ENCODE data around the gene GABBR2. TPM values are rescaled to one million over a fixed set of nuclear protein-coding genes. Genes with fewer than 3 reads are reported as not detected.
"Not testable (repeated sequence)": the region's sequence is repeated elsewhere in the genome, so short reads cannot be mapped to it uniquely, and the experiment has no call there.

Gene GABBR2
- total RNA-seq, 2 experiments from 2014 or later = not detected

DNA sequence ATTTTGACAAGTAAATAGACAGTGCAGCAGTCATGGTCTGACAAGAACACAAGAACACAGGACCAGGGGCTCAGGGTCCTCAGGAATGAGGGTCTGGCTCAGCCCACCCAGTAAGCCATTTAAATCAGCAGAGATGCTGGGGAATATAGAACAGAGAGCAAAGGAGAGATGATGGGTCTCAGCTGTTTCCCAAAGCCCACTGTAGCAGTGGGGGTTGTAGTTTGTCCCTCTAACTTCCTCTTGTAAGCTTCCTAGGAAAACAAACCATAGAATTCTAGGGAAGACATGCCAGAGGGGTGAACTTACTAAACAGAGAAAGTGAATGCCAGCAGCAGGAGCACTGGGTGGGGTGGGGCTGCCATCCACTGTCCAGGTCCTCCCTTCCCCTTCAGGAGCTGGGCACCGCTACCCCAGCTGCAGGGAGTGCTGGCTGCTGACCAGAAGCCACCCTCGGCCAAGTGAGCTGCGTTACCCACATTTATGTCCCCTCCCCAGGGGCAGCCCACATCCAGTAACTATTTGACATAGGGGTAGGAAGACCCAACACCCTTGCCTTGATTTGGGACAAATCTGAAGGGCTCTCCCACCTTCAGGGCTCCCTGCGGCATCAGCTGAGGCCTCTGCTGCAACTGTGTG, 41.6 kb downstream of the GABBR2 start:
- Mint-ChIP-seq H3K4me3 (no peak overlapping the region), H3K36me3 (ENCODE audit: low read depth) (no peaks in the 10 kb centered on the region), H3K9me3 (ENCODE audit: low read depth) (no peaks in the 10 kb centered on the region), H3K27ac (no peak overlapping the region), H3K27me3 (peaks cover 8% of the 10 kb centered on the region), H3K4me1 (no peaks in the 10 kb centered on the region)
- ChIA-PET POLR2A (no interaction called here), CTCF (interaction anchor here (0.6 kb wide), 1 partner anchor 197 kb away, joined by 3 read pairs; no protein-coding TSS in a partner anchor)
- intact Hi-C loops (cut with DNase I, micrococcal nuclease) = no loop called here
- no peak for ATAC-seq
- no peak for DNase-seq

GRCh38 chr9:98665501-98665900, 43.2 kb downstream of the GABBR2 start:
- CTCF ChIA-PET = no interaction called here
- POLR2A ChIA-PET = no interaction called here
- H3K36me3 Mint-ChIP-seq (ENCODE audit: low read depth) = no peaks in the 10 kb centered on the region
- intact Hi-C loops (cut with DNase I, micrococcal nuclease) = no loop called here
- no peaks in the 10 kb centered on the region for H3K4me1 Mint-ChIP-seq
- DNase-seq = no peak
- H3K27ac Mint-ChIP-seq = no peak overlapping the region
- no peaks in the 10 kb centered on the region for H3K9me3 Mint-ChIP-seq (ENCODE audit: low read depth)
- peaks cover 8% of the 10 kb centered on the region for H3K27me3 Mint-ChIP-seq
- ATAC-seq = no peak
- H3K4me3 Mint-ChIP-seq = no peak overlapping the region

- Mint-ChIP-seq H3K4me1 (no peaks in the 10 kb centered on the region), H3K36me3 (ENCODE audit: low read depth) (no peaks in the 10 kb centered on the region), H3K27ac (no peak overlapping the region), H3K4me3 (no peak overlapping the region), H3K27me3 (peaks cover 4% of the 10 kb centered on the region), H3K9me3 (ENCODE audit: low read depth) (no peaks in the 10 kb centered on the region)
- ATAC-seq (no peak), DNase-seq (no peak)
- CTCF ChIA-PET = no interaction called here
- intact Hi-C loops (cut with DNase I, micrococcal nuclease) = no loop called here
- POLR2A ChIA-PET = no interaction called here
Observed at GRCh38 chr9:98660541-98660940, 48.2 kb downstream of the GABBR2 start.

GRCh38 chr9:98658951-98659351, 49.8 kb downstream of the GABBR2 start:
- intact Hi-C loops (cut with DNase I, micrococcal nuclease) = no loop called here
- Mint-ChIP-seq H3K27ac (no peak overlapping the region), H3K4me3 (no peak overlapping the region), H3K27me3 (peaks cover 3% of the 10 kb centered on the region), H3K9me3 (ENCODE audit: low read depth) (no peaks in the 10 kb centered on the region), H3K36me3 (ENCODE audit: low read depth) (no peaks in the 10 kb centered on the region), H3K4me1 (no peaks in the 10 kb centered on the region)
- ATAC-seq = no peak
- no peak for DNase-seq
- CTCF ChIA-PET = no interaction called here
- POLR2A ChIA-PET = no interaction called here

- no peak overlapping the region for H3K27ac Mint-ChIP-seq
- intact Hi-C loops (cut with DNase I, micrococcal nuclease) = no loop called here
- no peak overlapping the region for H3K4me3 Mint-ChIP-seq
- ATAC-seq (no peak), DNase-seq (no peak)
- no peaks in the 10 kb centered on the region for H3K9me3 Mint-ChIP-seq (ENCODE audit: low read depth)
- H3K4me1 Mint-ChIP-seq = no peaks in the 10 kb centered on the region
- ChIA-PET CTCF (interaction anchor here (0.7 kb wide), 1 partner anchor 1631 kb away, joined by 4 read pairs; no protein-coding TSS in a partner anchor), POLR2A (no interaction called here)
- H3K36me3 Mint-ChIP-seq (ENCODE audit: low read depth) = no peaks in the 10 kb centered on the region
- peaks cover 3% of the 10 kb centered on the region for H3K27me3 Mint-ChIP-seq
Observed at GRCh38 chr9:98657897-98658296, 50.8 kb downstream of the GABBR2 start.

DNA sequence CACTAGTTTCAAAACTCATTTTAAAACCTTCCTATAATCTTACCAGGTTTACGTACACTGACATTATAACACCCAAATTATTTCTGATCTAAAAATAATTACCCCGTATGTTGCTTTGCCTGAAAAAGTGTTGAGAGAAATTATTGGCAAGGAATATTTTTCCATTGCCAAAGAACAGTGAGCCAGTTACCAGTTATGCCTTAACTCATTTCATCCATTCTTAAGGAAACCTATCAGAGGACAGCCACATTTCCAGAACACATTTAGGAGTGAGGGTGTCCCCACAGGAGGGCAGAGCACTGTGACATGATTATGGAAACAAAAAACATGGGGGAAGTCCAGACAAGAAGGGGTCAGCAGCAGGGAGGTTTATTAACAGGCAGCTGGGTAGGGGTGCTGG, 52.2 kb downstream of the GABBR2 start:
- no peak for ATAC-seq
- peaks cover 5% of the 10 kb centered on the region for H3K27me3 Mint-ChIP-seq

DNA sequence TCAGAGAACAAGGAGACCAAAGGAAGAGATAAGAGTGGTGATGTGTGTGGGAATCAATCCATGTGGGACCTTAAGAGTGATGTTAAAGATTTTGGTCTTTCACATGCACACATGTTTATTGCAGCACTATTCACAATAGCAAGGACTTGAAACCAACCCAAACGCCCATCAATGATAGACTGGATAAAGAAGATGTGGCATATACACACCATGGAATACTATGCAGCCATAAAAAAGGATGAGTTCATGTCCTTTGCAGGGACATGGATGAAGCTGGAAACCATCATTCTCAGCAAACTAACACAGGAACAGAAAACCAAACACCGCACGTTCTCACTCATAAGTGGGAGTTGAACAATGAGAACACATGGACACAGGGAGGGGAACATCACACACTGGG, 53.3 kb downstream of the GABBR2 start:
- DNase-seq; H3K27me3 Mint-ChIP-seq; H3K9me3 Mint-ChIP-seq (ENCODE audit: low read depth); CTCF ChIA-PET; ATAC-seq; intact Hi-C loops (cut with DNase I, micrococcal nuclease); H3K27ac Mint-ChIP-seq; H3K36me3 Mint-ChIP-seq (ENCODE audit: low read depth); H3K4me3 Mint-ChIP-seq; H3K4me1 Mint-ChIP-seq: not testable (repeated sequence)
- POLR2A ChIA-PET = interaction anchor here (0.5 kb wide), 1 partner anchor 1182 kb away, joined by 3 read pairs; no protein-coding TSS in a partner anchor

More for the DNA sequence above, 52.2 kb downstream of the GABBR2 start:
- intact Hi-C loops (cut with DNase I, micrococcal nuclease) = no loop called here
- CTCF ChIA-PET = no interaction called here
- Mint-ChIP-seq H3K4me1 (no peaks in the 10 kb centered on the region), H3K36me3 (ENCODE audit: low read depth) (no peaks in the 10 kb centered on the region), H3K4me3 (no peak overlapping the region), H3K27ac (no peak overlapping the region), H3K9me3 (ENCODE audit: low read depth) (no peaks in the 10 kb centered on the region)
- DNase-seq = no peak
- POLR2A ChIA-PET = no interaction called here

DNA sequence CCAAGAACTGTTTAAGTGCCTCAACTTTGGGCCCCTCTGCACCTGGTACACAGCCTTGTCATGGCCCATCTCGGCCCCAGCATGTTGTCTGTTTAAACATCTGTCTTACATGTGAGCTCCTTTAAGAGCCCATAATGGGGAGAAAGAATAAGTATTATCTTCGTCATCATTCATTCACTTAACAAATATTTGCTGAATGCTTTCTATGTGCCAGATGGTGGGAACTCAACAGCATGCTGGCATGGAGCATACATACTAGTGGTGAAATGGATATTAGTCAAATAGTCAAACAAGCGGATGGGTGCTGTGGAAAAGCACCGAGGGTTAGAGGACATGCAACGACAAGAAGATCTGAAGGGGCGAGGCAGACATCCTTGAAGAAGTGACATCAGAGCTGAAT, 54.5 kb downstream of the GABBR2 start:
- Mint-ChIP-seq H3K9me3 (ENCODE audit: low read depth) (no peaks in the 10 kb centered on the region), H3K36me3 (ENCODE audit: low read depth) (no peaks in the 10 kb centered on the region), H3K27ac (no peak overlapping the region), H3K4me1 (no peaks in the 10 kb centered on the region), H3K27me3 (peaks cover 11% of the 10 kb centered on the region), H3K4me3 (no peak overlapping the region)
- ATAC-seq (no peak), DNase-seq (no peak)
- ChIA-PET POLR2A (no interaction called here), CTCF (no interaction called here)
- intact Hi-C loops (cut with DNase I, micrococcal nuclease) = no loop called here

DNA sequence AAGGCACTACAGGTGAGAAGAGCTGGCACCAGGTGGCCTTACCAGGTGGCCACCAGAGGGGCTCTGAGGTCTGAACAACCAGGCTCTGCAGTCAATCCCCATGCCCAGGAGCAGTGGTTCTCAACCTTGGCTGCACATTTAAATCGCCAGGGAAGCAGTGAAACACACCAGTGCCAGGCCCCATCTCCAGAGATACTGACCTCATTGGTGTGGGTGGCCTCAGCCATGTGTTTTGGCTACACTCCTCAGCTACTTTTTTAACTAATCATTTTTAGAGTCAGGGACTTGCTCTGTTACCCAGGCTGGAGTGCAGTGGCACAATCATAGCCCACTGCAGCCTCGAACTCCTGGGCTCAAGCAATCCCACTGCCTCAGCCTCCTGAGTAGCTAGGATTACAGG, 56.0 kb downstream of the GABBR2 start:
- Mint-ChIP-seq H3K27me3 (peaks cover 14% of the 10 kb centered on the region), H3K9me3 (ENCODE audit: low read depth) (no peaks in the 10 kb centered on the region), H3K27ac (no peak overlapping the region), H3K4me1 (no peaks in the 10 kb centered on the region), H3K36me3 (ENCODE audit: low read depth) (no peaks in the 10 kb centered on the region), H3K4me3 (no peak overlapping the region)
- ChIA-PET POLR2A (no interaction called here), CTCF (no interaction called here)
- intact Hi-C loops (cut with DNase I, micrococcal nuclease) = no loop called here
- ATAC-seq = no peak
- no peak for DNase-seq

DNA sequence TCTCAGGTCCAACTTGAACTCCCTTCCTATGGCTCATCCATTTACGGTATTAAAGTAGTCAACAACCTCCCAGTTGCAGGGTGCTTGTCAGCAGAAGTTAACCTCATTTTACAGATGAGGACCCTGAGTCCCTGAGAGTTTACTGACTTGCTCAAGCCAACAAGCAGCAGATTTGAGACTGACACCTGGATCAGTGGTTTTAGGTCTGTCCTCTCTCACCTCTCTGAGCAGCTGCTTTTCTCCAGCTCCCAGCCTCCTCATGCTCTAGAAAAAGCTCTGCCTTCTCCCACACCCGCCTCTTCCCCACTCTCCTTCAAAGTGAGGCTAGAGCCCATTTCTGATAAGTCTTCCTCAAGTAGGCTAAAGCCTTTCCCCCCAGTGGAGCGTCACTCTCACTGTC, 56.4 kb downstream of the GABBR2 start:
- Mint-ChIP-seq H3K4me1 (no peaks in the 10 kb centered on the region), H3K4me3 (no peak overlapping the region), H3K27ac (no peak overlapping the region), H3K27me3 (peaks cover 14% of the 10 kb centered on the region), H3K36me3 (ENCODE audit: low read depth) (no peaks in the 10 kb centered on the region), H3K9me3 (ENCODE audit: low read depth) (no peaks in the 10 kb centered on the region)
- CTCF ChIA-PET = interaction anchor here (1.1 kb wide), 1 partner anchor 54 kb away, joined by 3 read pairs; no protein-coding TSS in a partner anchor
- intact Hi-C loops (cut with DNase I, micrococcal nuclease) = no loop called here
- DNase-seq (no peak), ATAC-seq (no peak)
- POLR2A ChIA-PET = no interaction called here

GRCh38 chr9:98647236-98647635, 61.5 kb downstream of the GABBR2 start:
- ATAC-seq (no peak), DNase-seq (no peak)
- no peaks in the 10 kb centered on the region for H3K9me3 Mint-ChIP-seq (ENCODE audit: low read depth)
- H3K27ac Mint-ChIP-seq = no peak overlapping the region
- no peak overlapping the region for H3K4me3 Mint-ChIP-seq
- ChIA-PET POLR2A (no interaction called here), CTCF (interaction anchor here (0.7 kb wide), 1 partner anchor 31 kb away, joined by 3 read pairs; no protein-coding TSS in a partner anchor)
- no peaks in the 10 kb centered on the region for H3K4me1 Mint-ChIP-seq
- peaks cover 22% of the 10 kb centered on the region for H3K27me3 Mint-ChIP-seq
- no peaks in the 10 kb centered on the region for H3K36me3 Mint-ChIP-seq (ENCODE audit: low read depth)
- intact Hi-C loops (cut with DNase I, micrococcal nuclease) = no loop called here

DNA sequence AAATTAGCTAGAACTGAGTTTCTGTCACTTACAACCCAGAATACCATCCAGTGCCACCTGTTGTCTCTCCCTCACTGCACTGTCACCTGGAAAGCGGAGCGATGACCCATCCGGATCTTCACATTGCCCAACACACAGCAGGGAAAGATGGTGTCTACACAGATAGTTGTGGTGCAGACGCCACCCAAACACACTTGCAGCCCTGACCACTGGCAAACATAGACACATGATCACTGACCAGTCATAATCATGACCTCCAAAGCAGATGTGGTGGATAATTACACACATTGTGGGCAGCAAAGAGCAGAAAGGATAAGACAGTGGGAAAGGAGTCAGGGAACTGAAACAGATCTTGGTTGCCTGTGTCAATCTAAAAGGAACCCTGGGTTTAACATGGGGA, 64.7 kb downstream of the GABBR2 start:
- Mint-ChIP-seq H3K4me1 (no peaks in the 10 kb centered on the region), H3K9me3 (ENCODE audit: low read depth) (no peaks in the 10 kb centered on the region), H3K36me3 (ENCODE audit: low read depth) (no peaks in the 10 kb centered on the region), H3K27me3 (peaks cover 17% of the 10 kb centered on the region), H3K27ac (no peak overlapping the region), H3K4me3 (no peak overlapping the region)
- ChIA-PET POLR2A (no interaction called here), CTCF (interaction anchor here (1.5 kb wide), 1 partner anchor 108 kb away, joined by 3 read pairs; no protein-coding TSS in a partner anchor)
- DNase-seq = no peak
- intact Hi-C loops (cut with DNase I, micrococcal nuclease) = no loop called here
- ATAC-seq = no peak

Measured in activated CD4-positive, alpha-beta T cell treated with anti-CD3 and anti-CD28 coated beads for 36 hours (primary cell).